Coronary artery (tissue), 2 donors: ENCODE measurements around the gene RAB1B.

Source experiments
- DNase-seq: peaks from one replicate; pipeline ENCODE4 v3.0.0-alpha.2; 2017; ENCODE audit warnings: low spot score
- H3K27ac ChIP-seq, 2 donors: fragments of 200-600 bp; sonication (generic); one replicate each; pipeline ENCODE4 v1.5.1; 2016 to 2019
- H3K4me3 ChIP-seq: fragments of 200-600 bp; sonication (generic); 2 replicates; pipeline ENCODE4 v1.5.1; 2016; ENCODE audit warnings: mild to moderate bottlenecking, moderate library complexity
- CTCF ChIP-seq: fragments of 200-600 bp; sonication (generic); IDR thresholded peaks from one replicate; pipeline ENCODE4 v1.5.1; 2019; ENCODE audit warnings: antibody characterized with exemption

Gene RAB1B

GRCh38 chr11:66239511-66239910 lies 28.9 kb upstream of the RAB1B start:
- no peak overlapping the region for H3K4me3 ChIP-seq
- H3K27ac ChIP-seq, result no peak overlapping the region
- DNase-seq, result no peak
- no peak for TF ChIP-seq CTCF

GRCh38 chr11:66239998-66240780 lies 28.2 kb upstream of the RAB1B start:
- DNase-seq, result no peak
- TF ChIP-seq CTCF, result no peak
- no peak overlapping the region for H3K27ac ChIP-seq
- no peak overlapping the region for H3K4me3 ChIP-seq

GRCh38 chr11:66240781-66241136 lies 27.7 kb upstream of the RAB1B start:
- no peak for DNase-seq
- TF ChIP-seq CTCF, result no peak
- H3K4me3 ChIP-seq, result no peak overlapping the region
- H3K27ac ChIP-seq, result no peak overlapping the region

GRCh38 chr11:66242095-66242765 lies 26.2 kb upstream of the RAB1B start:
- no peak for TF ChIP-seq CTCF
- Histone ChIP-seq H3K4me3 (no peak overlapping the region), H3K27ac (no peak overlapping the region)
- no peak for DNase-seq

GRCh38 chr11:66243782-66244535 lies 24.5 kb upstream of the RAB1B start:
- no peak for DNase-seq
- Histone ChIP-seq H3K4me3 (no peak overlapping the region), H3K27ac (no peak overlapping the region)
- TF ChIP-seq CTCF, result no peak

GRCh38 chr11:66247295-66247694 lies 21.1 kb upstream of the RAB1B start:
- no peak for TF ChIP-seq CTCF
- no peak for DNase-seq
- H3K4me3 ChIP-seq, result no peak overlapping the region
- H3K27ac ChIP-seq, result no peak overlapping the region
